Fibroblast of lung (primary cell): ENCODE measurements around the gene DAAM1. TPM values are rescaled to one million over a fixed set of nuclear protein-coding genes. Genes with fewer than 3 reads are reported as not detected.
A peak's percentile ranks its signal among the peaks of the same experiment; 100 is the strongest.

Experiments used
- DNase-seq, 2 donors: peaks; one replicate each; pipeline versions ENCODE4 v3.0.0 to v3.0.0-alpha.2; 2010; ENCODE audit warnings: low read depth in 2 of 2
- H2AFZ ChIP-seq: 2 replicates; pipeline ENCODE4 v1.5.1; 2012; ENCODE audit warnings: low read length, control low read depth, inconsistent platforms
- H3K27ac ChIP-seq: 2 replicates; pipeline ENCODE4 v1.5.1; 2011; ENCODE audit warnings: low read length, control low read depth; ENCODE audit not compliant: insufficient read depth
- H3K27me3 ChIP-seq: 2 replicates; pipeline ENCODE4 v1.5.1; 2011; ENCODE audit warnings: mild to moderate bottlenecking, low read length; ENCODE audit not compliant: control insufficient read depth, insufficient read depth
- H3K36me3 ChIP-seq: 2 replicates; pipeline ENCODE4 v1.5.1; 2011; ENCODE audit warnings: low read length; ENCODE audit not compliant: control insufficient read depth, insufficient read depth
- H3K4me1 ChIP-seq: 2 replicates; pipeline ENCODE4 v1.5.1; 2011; ENCODE audit warnings: low read length; ENCODE audit not compliant: control insufficient read depth, insufficient read depth; ENCODE audit errors: extremely low read depth
- H3K4me2 ChIP-seq: 2 replicates; pipeline ENCODE4 v1.5.1; 2011; ENCODE audit warnings: low read length, control low read depth; ENCODE audit not compliant: insufficient read depth; ENCODE audit errors: extremely low read depth
- H3K4me3 ChIP-seq, 4 experiments: fragments of 200-600 bp in 1 of 4; sonication (generic) in 1 of 4; replicated peaks in 1 of 4; 2 replicates each; pipeline ENCODE4 v1.5.1; 2011 to 2016; ENCODE audit warnings: low read length in 4 of 4, low read depth in 3 of 4, mild to moderate bottlenecking in 3 of 4, control low read depth in 2 of 4, inconsistent platforms in 1 of 4, mixed read lengths in 1 of 4; ENCODE audit not compliant: insufficient read depth in 1 of 4; ENCODE audit errors: control extremely low read depth in 1 of 4
- H3K79me2 ChIP-seq: 2 replicates; pipeline ENCODE4 v1.5.1; 2012; ENCODE audit warnings: mild to moderate bottlenecking, low read length, inconsistent platforms; ENCODE audit not compliant: control insufficient read depth, insufficient read depth
- H3K9ac ChIP-seq: 2 replicates; pipeline ENCODE4 v1.5.1; 2011; ENCODE audit warnings: mild to moderate bottlenecking, low read length, control low read depth; ENCODE audit not compliant: insufficient read depth
- H3K9me3 ChIP-seq: 2 replicates; pipeline ENCODE4 v1.5.1; 2012; ENCODE audit warnings: low read depth, low read length; ENCODE audit not compliant: control insufficient read depth, insufficient read depth
- H4K20me1 ChIP-seq: 2 replicates; pipeline ENCODE4 v1.5.1; 2011; ENCODE audit warnings: low read length; ENCODE audit not compliant: control insufficient read depth, insufficient read depth; ENCODE audit errors: extremely low read depth
- EZH2 ChIP-seq: IDR thresholded peaks from 2 replicates; pipeline ENCODE4 v1.5.1; 2012; ENCODE audit warnings: low read length, control low read depth, mild to moderate bottlenecking; ENCODE audit errors: missing control alignments
- polyA plus RNA-seq, 2 donors: library from polyadenylated mRNA; depleted of rRNA in 1 of 2; stranded (reverse) in 1 of 2; unstranded in 1 of 2; fragments of >200 nt; gene quantifications; 2 replicates each; pipeline ENCODE4 v1.2.1, GENCODE V29; 2011 to 2012; ENCODE audit warnings: missing spikeins in 1 of 2
- total RNA-seq: library from RNA; depleted of rRNA; stranded (reverse); fragments of >200 nt; gene quantifications from 2 replicates; pipeline ENCODE4 v1.2.1, GENCODE V29; 2014
- TF ChIP-seq, protein P1 (sequence below), 2 donors: IDR thresholded peaks in 1 of 2; conservative IDR thresholded peaks in 1 of 2; 1 replicate in 1 of 2; 2 replicates in 1 of 2; pipeline ENCODE4 v1.5.1; 2011 to 2012; ENCODE audit warnings: low read length in 2 of 2, control low read depth in 1 of 2, inconsistent platforms in 1 of 2, low read depth in 1 of 2, mild to moderate bottlenecking in 1 of 2

The DAAM1 gene
- total and polyA plus RNA-seq, 2 donors (not counting 1 experiment from before 2014, with no cell fraction given), result 15.5 to 36.3 TPM

DNA sequence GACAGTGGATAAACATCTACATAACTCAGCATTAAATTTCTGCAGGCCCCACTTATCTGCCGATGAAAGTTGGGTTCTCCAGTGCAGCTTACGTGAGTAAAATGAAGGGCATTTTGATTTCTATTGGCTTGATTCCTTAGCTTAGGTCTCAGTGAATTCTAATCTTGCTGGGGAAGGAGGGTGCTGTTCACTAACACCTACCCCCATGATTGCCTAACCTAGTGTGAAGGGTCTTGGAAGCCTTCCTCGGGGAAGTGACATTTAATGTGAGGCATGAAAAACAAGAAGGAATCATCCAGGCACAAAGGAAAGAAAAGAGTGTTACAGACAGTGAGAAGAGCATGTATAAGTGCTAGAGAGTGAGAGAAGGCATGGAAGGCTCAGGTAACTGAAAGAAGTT, 81.0 kb downstream of the DAAM1 start:
- Histone ChIP-seq H3K9ac (no peak overlapping the region), H3K36me3 (no peaks in the 10 kb centered on the region), H3K4me3 (no peak overlapping the region), H3K9me3 (no peaks in the 10 kb centered on the region), H2AFZ (no peak overlapping the region), H4K20me1 (no peaks in the 10 kb centered on the region), H3K79me2 (no peaks in the 10 kb centered on the region), H3K4me1 (peaks cover 3% of the 10 kb centered on the region), H3K27me3 (no peaks in the 10 kb centered on the region), H3K27ac (no peak overlapping the region), H3K4me2 (no peak overlapping the region)
- TF ChIP-seq, protein P1, sequence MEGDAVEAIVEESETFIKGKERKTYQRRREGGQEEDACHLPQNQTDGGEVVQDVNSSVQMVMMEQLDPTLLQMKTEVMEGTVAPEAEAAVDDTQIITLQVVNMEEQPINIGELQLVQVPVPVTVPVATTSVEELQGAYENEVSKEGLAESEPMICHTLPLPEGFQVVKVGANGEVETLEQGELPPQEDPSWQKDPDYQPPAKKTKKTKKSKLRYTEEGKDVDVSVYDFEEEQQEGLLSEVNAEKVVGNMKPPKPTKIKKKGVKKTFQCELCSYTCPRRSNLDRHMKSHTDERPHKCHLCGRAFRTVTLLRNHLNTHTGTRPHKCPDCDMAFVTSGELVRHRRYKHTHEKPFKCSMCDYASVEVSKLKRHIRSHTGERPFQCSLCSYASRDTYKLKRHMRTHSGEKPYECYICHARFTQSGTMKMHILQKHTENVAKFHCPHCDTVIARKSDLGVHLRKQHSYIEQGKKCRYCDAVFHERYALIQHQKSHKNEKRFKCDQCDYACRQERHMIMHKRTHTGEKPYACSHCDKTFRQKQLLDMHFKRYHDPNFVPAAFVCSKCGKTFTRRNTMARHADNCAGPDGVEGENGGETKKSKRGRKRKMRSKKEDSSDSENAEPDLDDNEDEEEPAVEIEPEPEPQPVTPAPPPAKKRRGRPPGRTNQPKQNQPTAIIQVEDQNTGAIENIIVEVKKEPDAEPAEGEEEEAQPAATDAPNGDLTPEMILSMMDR (conservative IDR thresholded peaks at IDR 0.05 in 1 of 2, IDR thresholded peaks at IDR 0.05 in 1 of 2; ENCODE audit: low read depth in 1 of 2, low read length in 2 of 2), result no peak
- no peak for TF ChIP-seq EZH2
- DNase-seq, result no peak

DNA sequence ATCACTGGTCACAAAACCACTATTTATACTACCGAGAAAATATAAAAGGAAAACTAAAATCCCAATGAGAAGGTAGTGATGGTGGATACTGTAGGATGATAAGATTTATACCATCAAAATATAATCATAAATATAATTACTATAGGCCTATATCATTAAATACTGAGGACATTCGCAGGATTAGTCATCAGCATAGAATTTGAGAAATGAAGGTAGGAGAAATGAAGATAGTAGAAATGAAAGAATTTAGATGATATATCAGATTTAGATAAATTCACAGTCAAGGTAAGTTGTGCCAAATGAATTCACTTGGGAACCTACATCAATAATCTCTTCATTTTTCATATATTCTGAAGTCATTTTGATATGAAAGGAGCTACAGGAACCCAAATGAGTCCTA, 82.8 kb downstream of the DAAM1 start:
- H3K4me1 ChIP-seq, result peaks cover 18% of the 10 kb centered on the region
- H3K79me2 ChIP-seq, result no peaks in the 10 kb centered on the region
- H2AFZ ChIP-seq, result no peak overlapping the region
- H3K27me3 ChIP-seq, result no peaks in the 10 kb centered on the region
- H3K9me3 ChIP-seq, result no peaks in the 10 kb centered on the region
- TF ChIP-seq EZH2, result no peak
- TF ChIP-seq, protein P1 (conservative IDR thresholded peaks at IDR 0.05 in 1 of 2, IDR thresholded peaks at IDR 0.05 in 1 of 2; ENCODE audit: low read depth in 1 of 2, low read length in 2 of 2), result no peak
- H3K27ac ChIP-seq, result no peak overlapping the region
- H3K4me2 ChIP-seq, result no peak overlapping the region
- H3K36me3 ChIP-seq, result no peaks in the 10 kb centered on the region
- no peaks in the 10 kb centered on the region for H4K20me1 ChIP-seq
- DNase-seq, result no peak
- H3K4me3 ChIP-seq, result no peak overlapping the region
- H3K9ac ChIP-seq, result no peak overlapping the region

DNA sequence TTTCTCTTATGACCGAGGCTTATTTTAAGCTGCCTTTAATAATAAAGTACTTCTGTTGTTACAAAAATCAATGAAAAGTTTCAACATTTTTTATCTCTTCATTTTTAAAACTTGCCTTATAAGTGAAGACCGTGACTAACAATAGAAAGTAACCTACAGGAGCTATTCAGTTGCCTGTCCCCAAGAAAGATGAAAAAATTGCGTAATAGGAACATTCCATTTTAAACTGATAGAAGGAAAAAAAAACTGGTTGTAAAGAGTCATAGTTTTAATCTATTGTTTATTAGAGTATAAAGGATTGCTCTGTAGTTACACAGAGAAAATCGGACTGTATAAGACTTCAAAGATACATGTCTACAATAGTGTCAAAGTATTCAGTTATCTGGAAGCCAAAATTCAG, 83.3 kb downstream of the DAAM1 start:
- Histone ChIP-seq H3K36me3 (no peaks in the 10 kb centered on the region), H3K4me2 (no peak overlapping the region), H3K27me3 (no peaks in the 10 kb centered on the region), H4K20me1 (no peaks in the 10 kb centered on the region), H3K9me3 (no peaks in the 10 kb centered on the region), H3K9ac (no peak overlapping the region), H3K27ac (no peak overlapping the region), H3K4me3 (no peak overlapping the region), H3K79me2 (no peaks in the 10 kb centered on the region), H3K4me1 (peaks cover 22% of the 10 kb centered on the region), H2AFZ (no peak overlapping the region)
- TF ChIP-seq, protein P1 (conservative IDR thresholded peaks at IDR 0.05 in 1 of 2, IDR thresholded peaks at IDR 0.05 in 1 of 2; ENCODE audit: low read depth in 1 of 2, low read length in 2 of 2), result no peak
- peak; percentile 39 to 61 for DNase-seq
